Measurements from ENCODE around the gene TOPAZ1.
A peak's percentile ranks its signal among the peaks of the same experiment; 100 is the strongest.
"Not testable (repeated sequence)": the region's sequence is repeated elsewhere in the genome, so short reads cannot be mapped to it uniquely, and the experiment has no call there.

Gene TOPAZ1

GRCh38 chr3:44334326-44334725 is 92.6 kb downstream of the TOPAZ1 start:
- DNase-seq (ENCODE audit: low spot score), result no peak

- no peak for DNase-seq (ENCODE audit: low spot score)
Measured at GRCh38 chr3:44337248-44337785, 95.6 kb downstream of the TOPAZ1 start.

GRCh38 chr3:44338010-44338827 is 96.5 kb downstream of the TOPAZ1 start, which contains the start of gene TCAIM:
Gene TCAIM, plus strand, starts transcription at chr3:44338766. Its CDS starts 16,017 bp downstream, at chr3:44354783.
- peak; percentile 99 for DNase-seq (ENCODE audit: low spot score)

GRCh38 chr3:44338828-44339127 is 97.1 kb downstream of the TOPAZ1 start:
- no peak for DNase-seq (ENCODE audit: low spot score)

GRCh38 chr3:44339181-44340057 is 97.7 kb downstream of the TOPAZ1 start:
- DNase-seq (ENCODE audit: low spot score), result no peak

- no peak for DNase-seq (ENCODE audit: low spot score)
Measured at GRCh38 chr3:44340058-44340395, 98.3 kb downstream of the TOPAZ1 start.

- DNase-seq (ENCODE audit: low spot score), result no peak
Measured at GRCh38 chr3:44342176-44342790, 100.6 kb downstream of the TOPAZ1 start.

GRCh38 chr3:44343421-44343820 is 101.7 kb downstream of the TOPAZ1 start:
- no peak for DNase-seq (ENCODE audit: low spot score)

GRCh38 chr3:44346590-44346989 is 104.9 kb downstream of the TOPAZ1 start:
- DNase-seq (ENCODE audit: low spot score), result not testable (repeated sequence)

- no peak for DNase-seq (ENCODE audit: low spot score)
Measured at GRCh38 chr3:44348993-44349392, 107.3 kb downstream of the TOPAZ1 start.

GRCh38 chr3:44353355-44353924 is 111.8 kb downstream of the TOPAZ1 start:
- no peak for DNase-seq (ENCODE audit: low spot score)

GRCh38 chr3:44355362-44356033 is 113.8 kb downstream of the TOPAZ1 start:
- no peak for DNase-seq (ENCODE audit: low spot score)

- DNase-seq (ENCODE audit: low spot score), result no peak
Measured at GRCh38 chr3:44359146-44359751, 117.6 kb downstream of the TOPAZ1 start.

GRCh38 chr3:44363591-44363990 is 121.9 kb downstream of the TOPAZ1 start:
- DNase-seq (ENCODE audit: low spot score), result no peak

GRCh38 chr3:44365952-44366351 is 124.3 kb downstream of the TOPAZ1 start:
- DNase-seq (ENCODE audit: low spot score), result no peak

GRCh38 chr3:44375450-44375849 is 133.8 kb downstream of the TOPAZ1 start:
- no peak for DNase-seq (ENCODE audit: low spot score)
